ENCODE data around the gene RFXANK. TPM values are rescaled to one million over a fixed set of nuclear protein-coding genes. Genes with fewer than 3 reads are reported as not detected.

The RFXANK gene
- total RNA-seq, 4 donors from 2014 or later: 36.2 to 46.6 (median 40.9) TPM

DNA sequence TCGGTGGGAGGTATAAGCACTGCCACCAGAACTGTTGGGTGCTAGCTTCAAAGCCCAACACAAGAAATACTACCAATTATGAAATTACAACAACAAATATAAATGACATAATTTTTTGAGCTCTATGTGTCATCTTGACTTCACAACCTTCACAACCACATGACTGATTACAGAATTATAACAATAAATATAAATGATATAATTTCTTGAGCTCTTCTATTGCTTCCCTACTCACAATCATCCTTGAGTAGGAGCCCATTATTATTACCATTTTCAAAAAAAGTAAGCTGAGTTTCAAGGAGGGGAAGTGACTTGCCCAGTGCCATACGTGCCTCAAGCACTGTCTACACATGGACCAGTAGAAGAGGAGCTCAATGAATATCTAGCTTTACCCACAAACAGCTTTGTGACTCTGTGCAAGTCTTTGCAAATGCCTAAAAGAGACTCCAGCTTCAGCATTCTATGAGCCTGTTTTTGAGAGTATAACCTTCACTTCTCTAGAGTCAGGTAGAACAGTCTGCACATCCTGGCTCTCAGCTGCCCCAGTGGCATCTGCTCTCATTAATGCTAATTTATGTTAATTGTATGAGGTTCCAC, 42.3 kb downstream of the RFXANK start:
- H3K9me3 ChIP-seq: peaks cover 0 to 39% (median 0%) of the 10 kb centered on the region in 3 donors
- no peaks in the 10 kb centered on the region for H3K36me3 ChIP-seq
- H3K27me3 ChIP-seq: peaks cover 52% of the 10 kb centered on the region
- no peak overlapping the region for H3K27ac ChIP-seq
- no peak for ATAC-seq
- TF ChIP-seq POLR2AphosphoS5 (IDR thresholded peaks at IDR 0.05) (no peak), POLR2A (IDR thresholded peaks at IDR 0.05) (no peak), EP300 (IDR thresholded peaks at IDR 0.05) (no peak)
- TF ChIP-seq, protein P1, sequence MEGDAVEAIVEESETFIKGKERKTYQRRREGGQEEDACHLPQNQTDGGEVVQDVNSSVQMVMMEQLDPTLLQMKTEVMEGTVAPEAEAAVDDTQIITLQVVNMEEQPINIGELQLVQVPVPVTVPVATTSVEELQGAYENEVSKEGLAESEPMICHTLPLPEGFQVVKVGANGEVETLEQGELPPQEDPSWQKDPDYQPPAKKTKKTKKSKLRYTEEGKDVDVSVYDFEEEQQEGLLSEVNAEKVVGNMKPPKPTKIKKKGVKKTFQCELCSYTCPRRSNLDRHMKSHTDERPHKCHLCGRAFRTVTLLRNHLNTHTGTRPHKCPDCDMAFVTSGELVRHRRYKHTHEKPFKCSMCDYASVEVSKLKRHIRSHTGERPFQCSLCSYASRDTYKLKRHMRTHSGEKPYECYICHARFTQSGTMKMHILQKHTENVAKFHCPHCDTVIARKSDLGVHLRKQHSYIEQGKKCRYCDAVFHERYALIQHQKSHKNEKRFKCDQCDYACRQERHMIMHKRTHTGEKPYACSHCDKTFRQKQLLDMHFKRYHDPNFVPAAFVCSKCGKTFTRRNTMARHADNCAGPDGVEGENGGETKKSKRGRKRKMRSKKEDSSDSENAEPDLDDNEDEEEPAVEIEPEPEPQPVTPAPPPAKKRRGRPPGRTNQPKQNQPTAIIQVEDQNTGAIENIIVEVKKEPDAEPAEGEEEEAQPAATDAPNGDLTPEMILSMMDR (IDR thresholded peaks at IDR 0.05): no peak
- H3K4me3 ChIP-seq: no peak overlapping the region
- 60 to 90% methylated on average over 2 of the region's 2 CpGs for WGBS, 2 donors (ENCODE audit: low coverage in 1 of 2)
- H3K4me1 ChIP-seq: no peaks in the 10 kb centered on the region

DNA sequence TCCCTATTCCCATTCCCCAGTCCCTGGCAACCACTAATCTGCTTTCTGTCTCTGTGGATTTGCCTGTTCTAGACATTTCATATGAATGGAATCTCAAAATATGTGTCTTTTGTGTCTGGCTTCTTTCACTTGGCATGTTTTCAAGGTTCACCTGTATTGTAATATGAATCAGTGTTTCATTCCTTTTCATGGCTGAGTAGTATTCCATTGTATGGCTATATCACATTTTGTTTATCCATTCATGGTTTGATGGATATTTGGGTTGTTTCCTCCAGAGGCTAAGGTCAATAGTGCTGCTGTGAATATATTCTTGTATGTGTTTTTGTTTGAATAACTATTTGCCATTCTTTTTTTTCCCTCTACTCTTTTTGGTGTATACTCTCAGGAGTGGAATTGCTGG, 44.1 kb downstream of the RFXANK start:
- peaks cover 0 to 39% (median 0%) of the 10 kb centered on the region in 3 donors for H3K9me3 ChIP-seq
- H3K27ac ChIP-seq: no peak overlapping the region
- H3K36me3 ChIP-seq: no peaks in the 10 kb centered on the region
- ATAC-seq: no peak
- TF ChIP-seq POLR2A (IDR thresholded peaks at IDR 0.05) (no peak), POLR2AphosphoS5 (IDR thresholded peaks at IDR 0.05) (no peak), EP300 (IDR thresholded peaks at IDR 0.05) (no peak)
- TF ChIP-seq, protein P1 (IDR thresholded peaks at IDR 0.05): no peak
- H3K4me3 ChIP-seq: no peak overlapping the region
- no peaks in the 10 kb centered on the region for H3K4me1 ChIP-seq
- H3K27me3 ChIP-seq: peaks cover 71% of the 10 kb centered on the region

DNA sequence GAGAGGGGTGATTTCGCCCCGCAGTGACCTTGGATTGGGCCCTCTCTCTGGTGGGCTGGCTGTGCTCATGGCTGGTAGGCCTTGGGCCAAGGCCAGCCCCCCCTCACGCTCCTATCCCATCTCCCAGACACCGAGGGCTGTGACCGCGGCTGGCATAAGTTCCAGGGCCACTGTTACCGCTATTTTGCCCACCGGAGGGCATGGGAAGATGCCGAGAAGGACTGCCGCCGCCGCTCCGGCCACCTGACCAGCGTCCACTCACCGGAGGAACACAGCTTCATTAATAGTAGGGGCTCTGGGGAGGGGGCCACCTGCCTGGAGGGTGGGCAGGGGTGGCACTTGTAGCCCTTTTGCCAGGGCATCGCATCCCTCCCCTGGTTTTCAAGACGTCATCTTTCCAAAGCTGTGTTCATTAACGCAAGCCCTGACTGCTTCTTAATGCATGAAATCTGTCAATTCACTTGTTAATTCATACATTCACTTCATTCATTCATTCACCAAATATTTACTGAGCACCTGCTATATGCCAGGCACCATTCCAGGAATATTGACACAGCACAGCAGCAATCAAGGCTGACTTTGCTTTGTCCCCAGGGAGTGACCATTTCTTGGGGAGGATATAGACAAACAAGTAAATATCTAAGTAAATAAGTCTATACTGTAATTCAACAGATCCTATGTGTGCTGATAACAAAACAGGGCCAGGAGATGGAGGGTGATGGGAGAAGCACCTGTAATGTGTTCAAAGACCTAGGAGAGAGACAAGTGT, 46.3 kb downstream of the RFXANK start:
- TF ChIP-seq, protein P1 (IDR thresholded peaks at IDR 0.05): no peak
- TF ChIP-seq POLR2A (IDR thresholded peaks at IDR 0.05): no peak
- no peak for TF ChIP-seq EP300 (IDR thresholded peaks at IDR 0.05)
- TF ChIP-seq POLR2AphosphoS5 (IDR thresholded peaks at IDR 0.05): no peak
- H3K36me3 ChIP-seq: no peaks in the 10 kb centered on the region
- ATAC-seq: no peak
- no peaks in the 10 kb centered on the region for H3K4me1 ChIP-seq
- H3K27me3 ChIP-seq: peaks cover 62% of the 10 kb centered on the region
- no peak overlapping the region for H3K4me3 ChIP-seq
- 60 to 84% methylated on average over 4 to 5 of the region's 18 CpGs for WGBS, 2 donors (ENCODE audit: low coverage in 1 of 2)
- H3K9me3 ChIP-seq: peaks cover 0 to 32% (median 0%) of the 10 kb centered on the region in 3 donors
- H3K27ac ChIP-seq: no peak overlapping the region

DNA sequence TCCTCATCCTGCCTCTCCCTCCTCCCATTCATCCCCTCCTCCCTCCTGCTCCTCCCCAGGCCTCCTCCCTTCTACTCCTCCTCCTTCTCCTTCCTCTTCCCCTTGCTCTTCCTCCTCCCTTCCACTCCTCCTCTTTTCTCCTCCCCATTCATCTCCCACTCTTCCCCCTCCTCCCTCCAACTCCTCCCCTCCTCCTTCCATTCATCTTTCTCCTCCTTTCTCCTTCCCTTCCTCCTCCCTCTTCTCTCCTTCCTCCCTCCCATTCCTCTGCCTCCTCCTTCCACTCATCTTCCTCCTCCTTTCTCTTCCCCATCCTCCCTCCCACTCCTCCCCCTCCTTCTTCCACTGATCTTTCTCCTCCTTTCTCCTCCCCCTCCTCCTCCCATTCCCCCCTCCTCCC, 47.6 kb downstream of the RFXANK start:
- TF ChIP-seq, protein P1 (IDR thresholded peaks at IDR 0.05): no peak
- TF ChIP-seq POLR2AphosphoS5 (IDR thresholded peaks at IDR 0.05) (no peak), EP300 (IDR thresholded peaks at IDR 0.05) (no peak), POLR2A (IDR thresholded peaks at IDR 0.05) (no peak)
- no peak overlapping the region for H3K4me3 ChIP-seq
- no peaks in the 10 kb centered on the region for H3K36me3 ChIP-seq
- no peak for ATAC-seq
- H3K9me3 ChIP-seq: peaks cover 0 to 19% (median 0%) of the 10 kb centered on the region in 3 donors
- H3K27ac ChIP-seq: no peak overlapping the region
- no peaks in the 10 kb centered on the region for H3K4me1 ChIP-seq
- peaks cover 55% of the 10 kb centered on the region for H3K27me3 ChIP-seq

DNA sequence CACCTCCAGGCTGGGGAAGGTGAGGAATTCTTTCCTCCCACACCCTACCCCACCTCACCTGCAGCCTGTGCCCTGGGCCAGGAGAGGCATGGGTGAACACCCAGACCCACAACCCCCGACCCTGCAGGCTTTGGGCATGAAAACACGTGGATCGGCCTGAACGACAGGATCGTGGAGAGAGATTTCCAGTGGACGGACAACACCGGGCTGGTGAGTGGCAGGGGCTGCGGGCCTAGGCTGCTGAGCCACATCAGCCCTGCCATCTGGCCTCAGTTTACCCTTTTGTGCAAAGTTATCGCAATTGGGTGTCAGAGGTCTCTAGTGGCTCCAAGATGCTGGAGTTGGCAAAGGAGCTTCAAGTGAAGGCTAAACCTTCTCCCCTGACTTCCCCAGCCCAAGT, 48.4 kb downstream of the RFXANK start:
- Histone ChIP-seq H3K27ac (no peak overlapping the region), H3K4me1 (no peaks in the 10 kb centered on the region), H3K4me3 (no peak overlapping the region), H3K27me3 (peaks cover 52% of the 10 kb centered on the region), H3K36me3 (no peaks in the 10 kb centered on the region), H3K9me3 (peaks cover 0 to 11% (median 0%) of the 10 kb centered on the region in 3 donors)
- no CpG with 5 or more reads among the region's 9 CpGs for WGBS, 2 donors (ENCODE audit: low coverage in 1 of 2)
- ATAC-seq: no peak
- TF ChIP-seq POLR2A (IDR thresholded peaks at IDR 0.05): no peak
- TF ChIP-seq EP300 (IDR thresholded peaks at IDR 0.05): no peak
- TF ChIP-seq, protein P1 (IDR thresholded peaks at IDR 0.05): no peak
- no peak for TF ChIP-seq POLR2AphosphoS5 (IDR thresholded peaks at IDR 0.05)

Measured in gastroesophageal sphincter (tissue), 4 donors.